OCI-LY1 (cell line): ENCODE data around the gene TGFB1.

Experiments used
- CTCF ChIP-seq: fragments of 200-600 bp; sonication (generic), shearing (Covaris generic); IDR thresholded peaks from 2 replicates; pipeline ENCODE4 v1.5.1; 2017; ENCODE audit warnings: mild to moderate bottlenecking, antibody characterized with exemption, low read length, moderate library complexity, mixed read lengths
- EZH2 ChIP-seq: fragments of 200-600 bp; sonication (generic), shearing (Covaris generic); IDR thresholded peaks from 2 replicates; pipeline ENCODE4 v1.8.0; 2017; ENCODE audit warnings: borderline replicate concordance, mixed run types, mild to moderate bottlenecking, antibody characterized with exemption, low read length, moderate library complexity, mixed read lengths

DNA sequence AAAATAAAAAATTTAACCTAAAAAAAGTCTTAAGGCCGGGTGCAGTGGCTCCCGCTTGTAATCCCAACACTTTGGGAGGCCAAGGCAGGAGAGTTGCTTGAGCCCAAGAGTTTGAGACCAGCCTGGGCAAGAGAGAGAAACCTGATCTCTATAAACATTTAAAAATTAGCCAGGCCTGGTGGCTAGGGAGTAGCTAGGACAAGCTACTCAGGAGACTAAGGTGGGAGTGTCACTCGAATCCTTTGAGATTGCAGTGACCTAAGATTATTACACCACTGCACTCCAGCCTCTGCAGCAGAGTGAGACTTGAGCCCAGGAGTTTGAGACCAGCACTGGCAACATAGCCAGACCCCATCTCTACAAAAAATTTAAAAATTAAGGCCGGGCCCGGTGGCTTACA is 42.6 kb downstream of the TGFB1 start:
- TF ChIP-seq CTCF (no peak), EZH2 (no peak)
